HepG2 (cell line): ENCODE measurements around the gene PSD4.

Source experiments
- EZH2 ChIP-seq: conservative IDR thresholded peaks from 2 replicates; pipeline ENCODE4 v1.6.1; 2012; ENCODE audit warnings: mild to moderate bottlenecking, low read depth, low read length, moderate library complexity
- GABPA ChIP-seq, 2 experiments: IDR thresholded peaks; 2 replicates each; pipeline ENCODE4 v1.6.1; 2011 to 2016; ENCODE audit warnings: low read depth in 2 of 2, low read length in 1 of 2, missing biosample characterization in 1 of 2, missing genetic modification characterization in 1 of 2
- TF ChIP-seq, protein P1 (sequence below): sonication (generic); formaldehyde crosslinking; IDR thresholded peaks from 2 replicates; pipeline ENCODE4 v1.5.1; 2020; ENCODE audit warnings: mild to moderate bottlenecking, missing genetic modification reagents
- TF ChIP-seq, protein P2 (sequence below): sonication (generic); formaldehyde crosslinking; IDR thresholded peaks from 2 replicates; pipeline ENCODE4 v1.4.0; 2020; ENCODE audit warnings: missing genetic modification reagents
- TF ChIP-seq, protein P3 (sequence below), 2 experiments: IDR thresholded peaks; 2 replicates each; pipeline ENCODE4 v1.6.1; 2011 to 2012; ENCODE audit warnings: low read length in 2 of 2, borderline replicate concordance in 1 of 2, low read depth in 1 of 2, mild to moderate bottlenecking in 1 of 2, moderate library complexity in 1 of 2

DNA sequence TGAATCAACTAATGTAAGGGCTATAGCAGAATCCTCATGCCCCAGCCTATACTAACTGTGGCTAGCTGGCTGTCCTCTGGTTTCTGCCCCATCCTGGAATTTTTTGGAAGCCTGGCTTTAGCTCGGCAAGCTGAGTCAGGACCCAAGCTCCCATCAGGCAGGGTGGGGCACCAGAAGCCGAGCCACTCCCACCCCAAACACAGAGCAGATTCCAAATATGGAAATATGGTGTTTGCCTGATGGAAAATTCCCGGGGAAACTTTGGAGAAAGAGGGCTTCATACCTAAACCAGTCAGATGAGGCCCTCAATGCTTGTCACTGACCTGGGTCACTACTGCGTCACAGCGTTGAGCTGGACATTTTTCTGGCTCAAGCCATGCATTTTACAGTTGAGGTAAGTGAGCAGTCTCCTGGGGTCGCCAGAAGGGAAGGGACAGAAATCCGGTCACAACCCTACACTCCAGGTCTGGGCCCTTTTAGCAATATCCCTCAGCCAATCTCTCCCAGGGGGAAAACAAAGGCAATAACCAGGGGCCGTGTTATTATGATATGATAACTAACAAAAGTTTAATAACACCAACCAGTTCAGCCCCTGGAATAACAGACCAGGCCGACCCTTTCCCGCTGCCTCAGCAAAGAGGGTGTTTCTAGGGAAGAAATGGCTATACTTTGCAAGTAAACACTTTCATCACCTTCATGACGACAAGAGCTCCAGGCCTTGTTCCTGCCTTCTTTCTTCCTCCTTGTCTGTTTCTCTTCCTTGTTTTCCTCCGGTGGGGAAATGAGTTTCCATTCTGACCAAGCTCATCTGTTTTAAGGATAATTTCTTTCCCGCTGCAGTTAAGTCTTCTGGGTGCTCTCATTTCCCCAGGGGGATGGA is 37.7 kb downstream of the PSD4 start:
- TF ChIP-seq EZH2 (no peak), GABPA (IDR thresholded peaks at IDR 0.05; ENCODE audit: low read depth, low read length) (no peak), GABPA (CRISPR knock-in tag; IDR thresholded peaks at IDR 0.05; ENCODE audit: low read depth) (no peak)
- TF ChIP-seq, protein P1, sequence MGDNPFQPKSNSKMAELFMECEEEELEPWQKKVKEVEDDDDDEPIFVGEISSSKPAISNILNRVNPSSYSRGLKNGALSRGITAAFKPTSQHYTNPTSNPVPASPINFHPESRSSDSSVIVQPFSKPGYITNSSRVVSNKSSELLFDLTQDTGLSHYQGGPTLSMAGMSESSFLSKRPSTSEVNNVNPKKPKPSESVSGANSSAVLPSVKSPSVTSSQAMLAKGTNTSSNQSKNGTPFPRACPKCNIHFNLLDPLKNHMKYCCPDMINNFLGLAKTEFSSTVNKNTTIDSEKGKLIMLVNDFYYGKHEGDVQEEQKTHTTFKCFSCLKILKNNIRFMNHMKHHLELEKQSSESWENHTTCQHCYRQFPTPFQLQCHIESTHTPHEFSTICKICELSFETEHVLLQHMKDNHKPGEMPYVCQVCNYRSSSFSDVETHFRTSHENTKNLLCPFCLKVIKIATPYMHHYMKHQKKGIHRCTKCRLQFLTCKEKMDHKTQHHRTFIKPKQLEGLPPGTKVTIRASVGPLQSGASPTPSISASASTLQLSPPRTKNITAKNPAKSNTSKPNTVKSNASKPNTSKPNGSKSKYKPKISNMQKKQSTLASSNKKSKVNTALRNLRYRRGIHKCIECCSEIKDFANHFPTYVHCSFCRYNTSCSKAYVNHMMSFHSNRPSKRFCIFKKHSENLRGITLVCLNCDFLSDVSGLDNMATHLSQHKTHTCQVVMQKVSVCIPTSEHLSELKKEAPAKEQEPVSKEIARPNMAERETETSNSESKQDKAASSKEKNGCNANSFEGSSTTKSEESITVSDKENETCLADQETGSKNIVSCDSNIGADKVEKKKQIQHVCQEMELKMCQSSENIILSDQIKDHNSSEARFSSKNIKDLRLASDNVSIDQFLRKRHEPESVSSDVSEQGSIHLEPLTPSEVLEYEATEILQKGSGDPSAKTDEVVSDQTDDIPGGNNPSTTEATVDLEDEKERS (CRISPR knock-in tag): no peak
- TF ChIP-seq, protein P2, sequence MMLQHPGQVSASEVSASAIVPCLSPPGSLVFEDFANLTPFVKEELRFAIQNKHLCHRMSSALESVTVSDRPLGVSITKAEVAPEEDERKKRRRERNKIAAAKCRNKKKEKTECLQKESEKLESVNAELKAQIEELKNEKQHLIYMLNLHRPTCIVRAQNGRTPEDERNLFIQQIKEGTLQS (CRISPR knock-in tag): no peak
- TF ChIP-seq, protein P3, sequence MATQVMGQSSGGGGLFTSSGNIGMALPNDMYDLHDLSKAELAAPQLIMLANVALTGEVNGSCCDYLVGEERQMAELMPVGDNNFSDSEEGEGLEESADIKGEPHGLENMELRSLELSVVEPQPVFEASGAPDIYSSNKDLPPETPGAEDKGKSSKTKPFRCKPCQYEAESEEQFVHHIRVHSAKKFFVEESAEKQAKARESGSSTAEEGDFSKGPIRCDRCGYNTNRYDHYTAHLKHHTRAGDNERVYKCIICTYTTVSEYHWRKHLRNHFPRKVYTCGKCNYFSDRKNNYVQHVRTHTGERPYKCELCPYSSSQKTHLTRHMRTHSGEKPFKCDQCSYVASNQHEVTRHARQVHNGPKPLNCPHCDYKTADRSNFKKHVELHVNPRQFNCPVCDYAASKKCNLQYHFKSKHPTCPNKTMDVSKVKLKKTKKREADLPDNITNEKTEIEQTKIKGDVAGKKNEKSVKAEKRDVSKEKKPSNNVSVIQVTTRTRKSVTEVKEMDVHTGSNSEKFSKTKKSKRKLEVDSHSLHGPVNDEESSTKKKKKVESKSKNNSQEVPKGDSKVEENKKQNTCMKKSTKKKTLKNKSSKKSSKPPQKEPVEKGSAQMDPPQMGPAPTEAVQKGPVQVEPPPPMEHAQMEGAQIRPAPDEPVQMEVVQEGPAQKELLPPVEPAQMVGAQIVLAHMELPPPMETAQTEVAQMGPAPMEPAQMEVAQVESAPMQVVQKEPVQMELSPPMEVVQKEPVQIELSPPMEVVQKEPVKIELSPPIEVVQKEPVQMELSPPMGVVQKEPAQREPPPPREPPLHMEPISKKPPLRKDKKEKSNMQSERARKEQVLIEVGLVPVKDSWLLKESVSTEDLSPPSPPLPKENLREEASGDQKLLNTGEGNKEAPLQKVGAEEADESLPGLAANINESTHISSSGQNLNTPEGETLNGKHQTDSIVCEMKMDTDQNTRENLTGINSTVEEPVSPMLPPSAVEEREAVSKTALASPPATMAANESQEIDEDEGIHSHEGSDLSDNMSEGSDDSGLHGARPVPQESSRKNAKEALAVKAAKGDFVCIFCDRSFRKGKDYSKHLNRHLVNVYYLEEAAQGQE (IDR thresholded peaks at IDR 0.05; ENCODE audit: borderline replicate concordance in 1 of 2, low read depth in 1 of 2, low read length in 2 of 2): no peak
